HG03025 (cell line): Measurements from ENCODE around the gene MRGPRE.

Source experiments
- ATAC-seq: cut with Tn5 transposase; IDR thresholded peaks from one replicate; pipeline ENCODE4 v1.9.1; 2021; ENCODE audit warnings: mild to moderate bottlenecking, moderate library complexity; ENCODE audit not compliant: unreplicated experiment, low FRiP score

MRGPRE gene

GRCh38 chr11:3227568-3228444 is 4.4 kb downstream of the MRGPRE start:
- ATAC-seq: no peak

- no peak for ATAC-seq
Observed at GRCh38 chr11:3226846-3227567, 5.2 kb downstream of the MRGPRE start.

DNA sequence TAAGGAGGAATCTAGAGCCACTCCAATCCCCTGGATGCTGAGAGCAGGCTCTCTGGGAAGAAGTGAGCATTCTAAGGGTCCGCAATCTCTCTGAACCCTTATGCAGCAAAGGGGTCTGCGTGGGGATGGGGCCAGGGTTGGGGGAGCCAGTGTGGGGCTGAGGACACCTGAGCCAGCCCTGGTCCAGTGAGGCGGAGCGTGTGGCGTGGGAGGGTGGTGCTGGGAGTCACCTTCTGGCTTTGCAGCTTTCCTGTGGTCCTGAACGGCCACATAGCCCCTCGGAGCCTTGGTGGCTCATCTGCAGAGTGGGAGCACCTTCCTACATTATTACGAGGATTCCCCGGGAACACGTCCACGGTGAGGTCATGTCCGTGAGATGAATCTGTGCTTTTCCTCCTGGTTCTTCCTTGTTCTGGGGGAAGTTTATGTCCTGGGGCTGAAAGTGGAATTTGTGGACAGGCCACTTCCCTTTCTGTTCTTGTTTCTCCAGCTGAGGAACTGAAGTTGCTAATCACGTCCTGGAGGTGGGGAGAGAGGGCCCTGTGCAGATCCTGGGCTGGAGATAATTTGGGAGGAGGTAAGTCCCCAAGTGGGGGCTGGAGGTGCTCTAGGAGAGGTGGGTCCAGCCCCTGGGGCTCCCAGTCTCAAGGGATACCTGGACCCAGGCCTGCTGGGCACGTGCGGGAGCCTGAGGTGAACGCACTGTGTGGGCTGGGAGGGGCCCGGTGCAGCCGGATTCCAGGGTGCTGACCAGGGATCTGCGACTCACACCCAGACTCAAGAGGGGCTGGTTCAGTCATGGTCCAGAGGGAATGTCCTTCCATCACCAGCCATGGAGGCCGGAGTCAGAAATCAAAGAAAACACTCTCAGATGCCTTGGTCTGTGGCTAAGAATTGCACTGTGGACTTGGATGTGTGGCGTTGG is 6.1 kb downstream of the MRGPRE start:
- no peak for ATAC-seq

DNA sequence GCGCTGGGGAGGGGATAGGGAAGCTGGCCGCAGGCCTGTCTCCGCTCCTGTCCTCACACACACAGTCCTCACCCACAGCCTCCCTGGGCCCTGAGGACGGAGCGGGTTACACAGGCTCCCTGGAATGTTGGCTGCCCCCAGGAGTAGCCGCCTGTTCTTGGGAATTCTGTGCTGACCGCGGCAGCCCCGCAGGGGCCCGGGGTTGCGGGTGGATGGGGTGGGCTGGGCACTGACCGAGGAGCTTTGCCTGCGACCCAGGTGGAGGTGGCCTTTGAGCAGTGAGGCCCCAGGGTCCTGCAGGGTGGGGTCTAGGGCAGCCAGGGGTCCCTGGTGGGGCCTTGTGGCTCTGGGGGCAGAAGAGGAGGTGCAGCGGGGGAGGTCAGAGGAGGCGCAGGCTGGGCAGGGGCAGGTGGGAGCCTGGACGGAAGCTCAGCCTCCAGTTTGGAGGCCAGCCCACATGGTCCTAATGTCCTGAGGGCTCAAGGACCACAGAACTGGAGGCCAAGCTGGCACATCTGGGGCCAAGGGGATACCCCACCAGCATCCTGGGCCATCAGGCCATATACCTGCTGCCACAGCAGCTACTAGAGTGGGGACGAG is 7.0 kb downstream of the MRGPRE start:
- ATAC-seq: no peak

- no peak for ATAC-seq
Observed at GRCh38 chr11:3224401-3225057, 7.7 kb downstream of the MRGPRE start.

DNA sequence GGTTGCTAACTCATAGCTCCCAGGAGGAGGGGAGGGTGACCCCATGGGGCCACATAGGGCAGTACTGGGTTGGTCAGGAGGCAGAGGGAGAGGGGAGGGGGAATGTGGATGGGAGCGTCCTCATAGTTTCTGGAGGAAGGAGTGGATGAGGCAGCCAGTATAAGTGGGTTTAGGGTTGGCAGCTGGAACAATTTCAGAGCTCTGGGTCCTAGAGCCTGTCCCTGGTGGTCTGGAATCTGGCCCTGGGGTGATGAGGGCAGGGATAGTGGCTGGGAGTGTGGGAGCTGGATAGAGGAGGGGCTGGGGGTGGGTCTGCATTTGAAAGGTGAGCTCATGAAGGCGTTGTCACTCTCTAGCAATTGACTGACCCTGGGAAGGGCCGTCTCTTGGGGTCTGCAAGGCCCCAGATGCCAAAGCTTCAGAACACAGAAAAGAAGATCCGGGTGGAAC is 8.3 kb downstream of the MRGPRE start:
- ATAC-seq: no peak

- no peak for ATAC-seq
Observed at GRCh38 chr11:3222941-3223915, 9.0 kb downstream of the MRGPRE start.

- no peak for ATAC-seq
Observed at GRCh38 chr11:3222003-3222855, 10.0 kb downstream of the MRGPRE start.

GRCh38 chr11:3221408-3222002 is 10.7 kb downstream of the MRGPRE start:
- ATAC-seq: no peak

DNA sequence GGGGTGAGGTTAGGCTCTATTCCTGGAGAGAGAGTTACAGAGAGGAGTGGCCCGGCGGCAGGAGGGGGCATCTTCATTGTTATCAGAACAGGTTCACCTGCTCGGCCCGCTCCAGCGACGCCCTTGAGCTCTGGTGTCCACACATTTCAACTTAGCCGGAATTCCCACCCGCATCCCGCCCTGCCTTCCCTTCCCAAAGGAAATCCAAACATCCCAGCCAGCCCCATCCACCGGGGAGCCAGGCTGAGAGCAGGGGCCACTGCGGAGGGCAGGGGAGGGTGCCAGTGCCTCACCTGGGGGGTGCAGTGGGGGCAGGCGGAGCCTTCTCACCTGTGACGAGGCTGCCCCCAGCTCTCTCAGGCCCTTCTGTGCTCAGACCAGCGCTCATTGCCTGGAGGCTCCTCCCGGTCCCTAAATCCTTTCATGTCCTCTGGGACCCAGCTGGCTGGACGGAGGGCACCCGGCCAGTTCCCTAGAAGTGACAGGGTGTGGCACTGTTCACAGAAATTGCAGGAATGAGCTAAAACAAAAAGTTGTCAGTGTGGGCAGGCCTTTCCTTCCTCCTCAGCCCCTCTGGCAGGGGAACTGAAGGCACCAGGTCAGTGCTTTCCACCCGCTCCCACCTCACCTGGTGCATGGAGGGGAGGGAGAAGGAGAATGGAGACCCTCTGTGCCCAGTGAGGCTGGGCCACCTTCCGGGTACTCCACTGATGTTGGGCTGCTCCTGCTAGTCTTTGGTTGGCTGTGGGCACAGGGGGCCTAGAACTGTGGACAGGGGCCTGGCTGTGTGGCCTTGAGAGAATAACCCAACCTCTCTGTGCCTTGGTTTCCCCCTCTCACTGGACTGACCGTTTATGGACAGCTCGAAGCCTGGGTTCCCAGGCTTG is 11.5 kb downstream of the MRGPRE start:
- no peak for ATAC-seq

GRCh38 chr11:3220101-3220500 is 12.1 kb downstream of the MRGPRE start:
- ATAC-seq: no peak

GRCh38 chr11:3219281-3219892 is 12.8 kb downstream of the MRGPRE start:
- ATAC-seq: no peak

- no peak for ATAC-seq
Observed at GRCh38 chr11:3218483-3219280, 13.5 kb downstream of the MRGPRE start, which contains the start of gene MRGPRG. Gene MRGPRG, minus strand, starts transcription at chr11:3218813. Its CDS starts 0 bp downstream, at chr11:3218813.

GRCh38 chr11:3217818-3218482 is 14.3 kb downstream of the MRGPRE start:
- no peak for ATAC-seq
